Coronary artery (tissue), 2 donors: ENCODE data around the gene CPNE2.

Source experiments
- DNase-seq: peaks from one replicate; pipeline ENCODE4 v3.0.0-alpha.2; 2017; ENCODE audit warnings: low spot score
- H3K27ac ChIP-seq, 2 donors: fragments of 200-600 bp; sonication (generic); one replicate each; pipeline ENCODE4 v1.5.1; 2016 to 2019
- H3K4me3 ChIP-seq: fragments of 200-600 bp; sonication (generic); 2 replicates; pipeline ENCODE4 v1.5.1; 2016; ENCODE audit warnings: mild to moderate bottlenecking, moderate library complexity
- CTCF ChIP-seq: fragments of 200-600 bp; sonication (generic); IDR thresholded peaks from one replicate; pipeline ENCODE4 v1.5.1; 2019; ENCODE audit warnings: antibody characterized with exemption

The CPNE2 gene

GRCh38 chr16:57138281-57138935, 46.0 kb downstream of the CPNE2 start:
- Histone ChIP-seq H3K27ac (no peak overlapping the region), H3K4me3 (no peak overlapping the region)
- TF ChIP-seq CTCF = no peak
- no peak for DNase-seq

- H3K27ac ChIP-seq = no peak overlapping the region
- TF ChIP-seq CTCF = no peak
- no peak for DNase-seq
- no peak overlapping the region for H3K4me3 ChIP-seq
Observed at GRCh38 chr16:57140931-57141668, 48.7 kb downstream of the CPNE2 start.

- no peak for DNase-seq
- TF ChIP-seq CTCF = no peak
Observed at GRCh38 chr16:57141822-57142631, 49.6 kb downstream of the CPNE2 start.

GRCh38 chr16:57143149-57143921, 51.0 kb downstream of the CPNE2 start:
- no peak for DNase-seq
- TF ChIP-seq CTCF = no peak
- Histone ChIP-seq H3K27ac (peak overlapping the region in 1 of 2 donors; percentile 49), H3K4me3 (no peak overlapping the region)

More at GRCh38 chr16:57141822-57142631, 49.6 kb downstream of the CPNE2 start:
- Histone ChIP-seq H3K27ac (no peak overlapping the region), H3K4me3 (no peak overlapping the region)

- no peak for DNase-seq
- Histone ChIP-seq H3K4me3 (no peak overlapping the region), H3K27ac (peak overlapping the region in 1 of 2 donors; percentile 49)
- no peak for TF ChIP-seq CTCF
Observed at GRCh38 chr16:57144027-57144426, 51.6 kb downstream of the CPNE2 start.
